Measurements from ENCODE around the gene DNAH2. TPM values are rescaled to one million over a fixed set of nuclear protein-coding genes. Genes with fewer than 3 reads are reported as not detected.

The DNAH2 gene
- total RNA-seq, 1 donor from 2014 or later = 0.09 TPM

GRCh38 chr17:7844292-7845154 lies 127.0 kb downstream of the DNAH2 start:
- Histone ChIP-seq H3K4me3 (peak overlapping the region; percentile 76), H3K9ac (no peak overlapping the region), H3K9me3 (ENCODE audit: low read depth) (no peaks in the 10 kb centered on the region), H4K20me1 (ENCODE audit: low read depth) (peaks cover 98% of the 10 kb centered on the region), H3K79me2 (ENCODE audit: low read depth) (peaks cover 56% of the 10 kb centered on the region), H2AFZ (replicated peaks) (no peak overlapping the region), H3K36me3 (no peaks in the 10 kb centered on the region), H3K27me3 (no peaks in the 10 kb centered on the region), H3K27ac (no peak overlapping the region), H3K4me2 (peak overlapping the region; percentile 99), H3F3A (ENCODE audit: low read depth) (peaks cover 49% of the 10 kb centered on the region), H3K4me1 (peaks cover 23% of the 10 kb centered on the region)
- Mint-ChIP-seq H3K4me1 (peaks cover 34% of the 10 kb centered on the region), H3K27me3 (ENCODE audit: insufficient read depth, low read depth) (peaks cover 6% of the 10 kb centered on the region), H3K36me3 (peaks cover 11% of the 10 kb centered on the region), H3K4me3 (peak overlapping the region; percentile 95), H3K9me3 (no peaks in the 10 kb centered on the region), H3K27ac (peak overlapping the region; percentile 66)
- peak; percentile 95 for DNase-seq (ENCODE audit: low spot score)
- TF ChIP-seq EZH2 (IDR thresholded peaks at IDR 0.05) (no peak), CTCF (IDR thresholded peaks at IDR 0.05) (no peak), EZH2phosphoT487 (IDR thresholded peaks at IDR 0.05) (no peak)

DNA sequence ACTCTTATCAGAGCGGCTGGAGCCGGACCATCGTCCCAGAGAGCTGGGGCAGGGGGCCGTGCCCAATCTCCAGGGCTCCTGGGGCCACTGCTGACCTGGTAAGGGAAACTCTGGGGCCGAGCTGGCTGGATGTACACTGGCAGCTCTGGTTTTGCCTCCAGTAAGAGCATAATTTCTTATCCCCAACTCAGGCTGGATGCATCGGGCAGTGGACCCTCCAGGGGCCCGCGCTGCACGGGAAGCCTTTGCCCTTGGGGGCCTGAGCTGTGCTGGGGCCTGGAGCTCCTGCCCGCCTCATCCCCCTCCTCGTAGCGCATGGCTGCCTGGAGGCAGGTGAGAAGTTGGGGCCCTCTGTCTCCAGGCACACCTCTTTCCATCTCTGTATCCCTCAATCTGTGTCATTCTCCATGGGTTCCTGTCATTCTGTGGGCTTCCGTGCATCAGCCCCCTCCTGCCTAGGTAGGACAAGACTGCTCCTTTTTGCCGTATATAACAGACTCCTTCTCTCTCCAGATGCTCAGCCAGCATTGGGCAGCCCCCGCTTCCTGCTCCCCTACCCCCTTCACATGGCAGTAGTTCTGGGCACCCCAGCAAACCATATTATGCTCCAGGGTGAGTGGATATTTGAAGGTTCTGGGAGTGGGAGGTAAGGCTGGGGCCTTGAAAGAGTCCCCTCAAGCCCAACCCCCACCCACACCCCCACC lies 128.0 kb downstream of the DNAH2 start:
- H3K79me2 ChIP-seq (ENCODE audit: low read depth) = peaks cover 46% of the 10 kb centered on the region
- H3K4me1 ChIP-seq = peaks cover 13% of the 10 kb centered on the region
- no peak overlapping the region for H3K9ac ChIP-seq
- H3K27ac Mint-ChIP-seq = no peak overlapping the region
- DNase-seq (ENCODE audit: low spot score) = no peak
- no peak overlapping the region for H2AFZ ChIP-seq (replicated peaks)
- peaks cover 6% of the 10 kb centered on the region for H3K27me3 Mint-ChIP-seq (ENCODE audit: insufficient read depth, low read depth)
- H3K27ac ChIP-seq = no peak overlapping the region
- H3K4me2 ChIP-seq = peak overlapping the region; percentile 99
- TF ChIP-seq EZH2 (IDR thresholded peaks at IDR 0.05) (no peak), CTCF (IDR thresholded peaks at IDR 0.05) (no peak), EZH2phosphoT487 (IDR thresholded peaks at IDR 0.05) (no peak)
- H3F3A ChIP-seq (ENCODE audit: low read depth) = peaks cover 49% of the 10 kb centered on the region
- H3K4me1 Mint-ChIP-seq = peaks cover 24% of the 10 kb centered on the region
- H3K27me3 ChIP-seq = no peaks in the 10 kb centered on the region
- H3K9me3 Mint-ChIP-seq = no peaks in the 10 kb centered on the region
- no peaks in the 10 kb centered on the region for H3K36me3 ChIP-seq
- no peaks in the 10 kb centered on the region for H3K9me3 ChIP-seq (ENCODE audit: low read depth)
- H4K20me1 ChIP-seq (ENCODE audit: low read depth) = peaks cover 98% of the 10 kb centered on the region
- peak overlapping the region; percentile 95 for H3K4me3 Mint-ChIP-seq
- peaks cover 19% of the 10 kb centered on the region for H3K36me3 Mint-ChIP-seq
- peak overlapping the region; percentile 76 for H3K4me3 ChIP-seq

DNA sequence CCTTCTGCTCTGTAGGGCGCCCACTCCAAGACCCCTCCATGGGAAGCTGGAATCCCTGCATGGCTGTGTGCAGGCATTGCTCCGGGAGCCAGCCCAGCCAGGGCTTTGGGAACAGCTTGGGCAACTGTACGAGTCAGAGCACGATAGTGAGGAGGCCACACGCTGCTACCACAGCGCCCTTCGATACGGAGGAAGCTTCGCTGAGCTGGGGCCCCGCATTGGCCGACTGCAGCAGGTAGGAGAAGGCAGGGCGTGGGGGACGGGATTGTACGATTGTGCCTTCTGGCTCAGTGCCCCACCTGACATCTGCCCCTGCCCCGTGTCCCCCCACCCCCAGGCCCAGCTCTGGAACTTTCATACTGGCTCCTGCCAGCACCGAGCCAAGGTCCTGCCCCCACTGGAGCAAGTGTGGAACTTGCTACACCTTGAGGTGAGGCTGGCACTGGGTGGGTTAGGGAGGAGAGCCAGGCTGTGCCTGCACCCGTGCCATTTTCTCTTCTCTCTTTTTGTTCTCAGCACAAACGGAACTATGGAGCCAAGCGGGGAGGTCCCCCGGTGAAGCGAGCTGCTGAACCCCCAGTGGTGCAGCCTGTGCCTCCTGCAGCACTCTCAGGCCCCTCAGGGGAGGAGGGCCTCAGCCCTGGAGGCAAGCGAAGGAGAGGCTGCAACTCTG lies 128.7 kb downstream of the DNAH2 start:
- Mint-ChIP-seq H3K36me3 (peaks cover 19% of the 10 kb centered on the region), H3K4me3 (peak overlapping the region; percentile 73), H3K4me1 (peaks cover 20% of the 10 kb centered on the region), H3K27ac (no peak overlapping the region), H3K9me3 (no peaks in the 10 kb centered on the region), H3K27me3 (ENCODE audit: insufficient read depth, low read depth) (peaks cover 9% of the 10 kb centered on the region)
- no peak for TF ChIP-seq CTCF (IDR thresholded peaks at IDR 0.05)
- no peak for TF ChIP-seq EZH2 (IDR thresholded peaks at IDR 0.05)
- Histone ChIP-seq H2AFZ (replicated peaks) (no peak overlapping the region), H3K4me3 (no peak overlapping the region), H3K4me2 (no peak overlapping the region), H3K9ac (no peak overlapping the region), H3K4me1 (peaks cover 6% of the 10 kb centered on the region), H4K20me1 (ENCODE audit: low read depth) (peaks cover 98% of the 10 kb centered on the region), H3K9me3 (ENCODE audit: low read depth) (no peaks in the 10 kb centered on the region), H3K36me3 (no peaks in the 10 kb centered on the region), H3F3A (ENCODE audit: low read depth) (peaks cover 49% of the 10 kb centered on the region), H3K79me2 (ENCODE audit: low read depth) (peaks cover 39% of the 10 kb centered on the region), H3K27ac (no peak overlapping the region), H3K27me3 (no peaks in the 10 kb centered on the region)
- DNase-seq (ENCODE audit: low spot score) = no peak

All from neural progenitor cell (in vitro differentiated cells).